ENCODE data around the gene EFCAB14. TPM values are rescaled to one million over a fixed set of nuclear protein-coding genes. Genes with fewer than 3 reads are reported as not detected.

EFCAB14 gene
- total and polyA plus RNA-seq, 2 of the 8 experiments (the other 6 are each of a cell fraction or from before 2014, with no cell fraction given): 19.4 to 40.4 TPM

DNA sequence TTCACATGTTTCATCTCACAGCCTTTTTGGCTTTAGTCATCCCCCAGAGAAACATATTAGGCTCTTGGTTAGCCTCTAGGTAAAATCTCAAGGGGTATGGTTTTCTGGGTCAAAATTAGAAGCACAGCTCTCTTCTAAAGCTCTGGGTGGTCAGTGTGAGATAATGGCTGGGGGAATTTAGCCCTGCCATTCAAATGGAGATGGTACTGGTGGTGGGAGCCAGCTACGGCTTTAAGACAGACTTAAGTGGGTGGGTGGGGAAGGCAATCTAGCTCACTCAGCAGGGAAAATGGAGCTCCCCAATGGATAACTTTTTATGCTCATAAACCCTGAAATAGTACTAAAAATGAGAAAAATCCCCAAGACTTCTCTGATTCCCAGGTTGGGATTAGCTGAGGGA, 41.6 kb downstream of the EFCAB14 start:
- no peaks in the 10 kb centered on the region for H3K27me3 ChIP-seq (replicated peaks in 1 of 4; ENCODE audit: control insufficient read depth in 3 of 4, extremely low read depth in 1 of 4, insufficient read depth in 3 of 4, low read length in 3 of 4)
- peaks cover 0 to 39% (median 14%) of the 10 kb centered on the region in 4 experiments; a peak in 5 of 8 replicates for H3K36me3 ChIP-seq (ENCODE audit: control insufficient read depth in 2 of 4, insufficient read depth in 4 of 4, low read length in 3 of 4)
- H2BK120ac ChIP-seq (replicated peaks; ENCODE audit: low read depth, low read length): no peak overlapping the region
- no peaks in the 10 kb centered on the region for H4K20me1 ChIP-seq (replicated peaks in 1 of 2; ENCODE audit: control insufficient read depth in 1 of 2, insufficient read depth in 2 of 2, low read length in 2 of 2)
- H3K9ac ChIP-seq (replicated peaks in 1 of 4; ENCODE audit: extremely low read depth in 1 of 4, low read depth in 3 of 4, low read length in 3 of 4): no peak overlapping the region
- 0 out of 2 replicates have a peak overlapping the region, but pooled peaks have one; percentile 21 for H2BK20ac ChIP-seq (ENCODE audit: low read length)
- H3K14ac ChIP-seq (ENCODE audit: insufficient read length): no peak overlapping the region
- no peaks in the 10 kb centered on the region for H3K79me2 ChIP-seq (ENCODE audit: control insufficient read depth in 1 of 2, insufficient read depth in 2 of 2, low read length in 2 of 2)
- no peak overlapping the region for H2BK5ac ChIP-seq (ENCODE audit: low read depth, low read length)
- H2AFZ ChIP-seq (ENCODE audit: low read length): no peak overlapping the region
- no peak overlapping the region for H2AK5ac ChIP-seq (ENCODE audit: low read depth, low read length)
- no peak overlapping the region for H2BK15ac ChIP-seq (ENCODE audit: low read length)
- no peak for FAIRE-seq
- WGBS, 2 experiments (ENCODE audit: extremely low coverage in 1 of 2, insufficient coverage in 1 of 2, insufficient read length in 1 of 2, insufficient replicate concordance in 2 of 2, low coverage in 1 of 2, low lambda C conversion rate in 2 of 2, missing lambda C conversion rate in 1 of 2): 38% methylated on average over 1 of the region's 1 CpG; no CpG with 5 or more reads in 1 of the 2 experiments
- peak overlapping the region; percentile 14 for H4K5ac ChIP-seq (ENCODE audit: insufficient read length, low read depth, low read length)
- H3K4me2 ChIP-seq (ENCODE audit: insufficient read depth in 1 of 2, low read depth in 2 of 2, low read length in 2 of 2): peak overlapping the region; percentile 5 to 7; a peak in 1 of 4 replicates
- H3K18ac ChIP-seq (ENCODE audit: extremely low read depth, low read length): no peak overlapping the region
- no peak overlapping the region for H3K56ac ChIP-seq (replicated peaks; ENCODE audit: insufficient read length, low read depth, low read length)
- H3K4me1 ChIP-seq (replicated peaks in 1 of 4; ENCODE audit: control insufficient read depth in 3 of 4, insufficient read depth in 4 of 4, low read length in 3 of 4): peaks cover 1 to 14% (median 9%) of the 10 kb centered on the region in 4 experiments; a peak in 4 of 7 replicates
- no peaks in the 10 kb centered on the region for H3K23me2 ChIP-seq (ENCODE audit: low read depth, low read length)
- POLR2A ChIA-PET (ENCODE audit: partially characterized antibody): interaction anchor here (0.6 to 3.5 kb wide), 5 partner anchors 9 to 1327 kb away, joined by 3 to 30 read pairs (median 3); partner anchors contain the start of gene ATPAF1
- no peak for DNase-seq (ENCODE audit: low read depth in 1 of 2, low spot score in 2 of 2)
- peak overlapping the region in 1 of 4 experiments; percentile 7; a peak in 1 of 8 replicates for H3K4me3 ChIP-seq (ENCODE audit: extremely low read depth in 1 of 4, insufficient read depth in 2 of 4, low read depth in 3 of 4, low read length in 4 of 4)
- TF ChIP-seq EZH2 (IDR thresholded peaks at IDR 0.05; ENCODE audit: low read depth, low read length, severe bottlenecking): no peak
- no peak for TF ChIP-seq BCL11A (IDR thresholded peaks at IDR 0.05; ENCODE audit: low read depth in 2 of 2, low read length in 2 of 2)
- TF ChIP-seq SIX5 (IDR thresholded peaks at IDR 0.05; ENCODE audit: low read depth, low read length): no peak
- TF ChIP-seq, protein P1, sequence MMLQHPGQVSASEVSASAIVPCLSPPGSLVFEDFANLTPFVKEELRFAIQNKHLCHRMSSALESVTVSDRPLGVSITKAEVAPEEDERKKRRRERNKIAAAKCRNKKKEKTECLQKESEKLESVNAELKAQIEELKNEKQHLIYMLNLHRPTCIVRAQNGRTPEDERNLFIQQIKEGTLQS (IDR thresholded peaks at IDR 0.05; ENCODE audit: insufficient read depth, low read depth, low read length): no peak
- TF ChIP-seq SAP30 (IDR thresholded peaks at IDR 0.05; ENCODE audit: insufficient read depth, insufficient replicate concordance, low read length): no peak
- no peak for TF ChIP-seq CHD1 (IDR thresholded peaks at IDR 0.05; ENCODE audit: low read depth, low read length)
- no peak for TF ChIP-seq GTF2F1 (IDR thresholded peaks at IDR 0.05; ENCODE audit: borderline replicate concordance, low read depth, low read length)
- H3K79me1 ChIP-seq (ENCODE audit: low read depth, low read length): no peaks in the 10 kb centered on the region
- no peaks in the 10 kb centered on the region for H3K9me3 ChIP-seq (ENCODE audit: insufficient read depth in 2 of 2, low read depth in 1 of 2, low read length in 1 of 2)
- no peak overlapping the region for H4K91ac ChIP-seq (replicated peaks; ENCODE audit: insufficient read length, low read length)
- H2BK12ac ChIP-seq (ENCODE audit: low read depth, low read length): no peak overlapping the region; the same call in 1 of the 2 replicates
- no peak overlapping the region for H4K8ac ChIP-seq (ENCODE audit: extremely low read depth, insufficient read depth, low read length)
- no peak overlapping the region for H3K27ac ChIP-seq (ENCODE audit: low read depth, low read length)
- CTCF ChIA-PET (ENCODE audit: partially characterized antibody): interaction anchor here (1.0 to 1.4 kb wide), 4 partner anchors 11 to 70 kb away, joined by 3 to 4 read pairs (median 4); no protein-coding TSS in a partner anchor
- H3K4ac ChIP-seq (replicated peaks; ENCODE audit: insufficient read length, low read depth, low read length): no peak overlapping the region
- H3K23ac ChIP-seq (ENCODE audit: insufficient read length): no peak overlapping the region
